Peyer's patch (tissue), 4 donors: ENCODE measurements around the gene MNAT1. TPM values are rescaled to one million over a fixed set of nuclear protein-coding genes. Genes with fewer than 3 reads are reported as not detected.

Experiments
- DNase-seq, 3 donors: peaks; one replicate each; pipeline ENCODE4 v3.0.0-alpha.2; 2017 to 2019
- H3K27ac ChIP-seq, 4 donors: fragments of 200-600 bp; sonication (generic); one replicate each; pipeline ENCODE4 v1.5.1; 2016 to 2019
- H3K27me3 ChIP-seq, 2 donors: fragments of 200-600 bp; sonication (generic); one replicate each; pipeline ENCODE4 v1.5.1; 2019
- H3K36me3 ChIP-seq, 3 donors: fragments of 200-600 bp; sonication (generic); one replicate each; pipeline ENCODE4 v1.5.1; 2016 to 2019
- H3K4me1 ChIP-seq, 4 donors: fragments of 200-600 bp; sonication (generic); one replicate each; pipeline ENCODE4 v1.5.1; 2016 to 2019
- H3K4me3 ChIP-seq, 4 donors: fragments of 200-600 bp; sonication (generic); 1 replicate in 3 of 4; 2 replicates in 1 of 4; pipeline ENCODE4 v1.5.1; 2016 to 2019; ENCODE audit warnings: mild to moderate bottlenecking in 1 of 4
- H3K9me3 ChIP-seq, 4 donors: fragments of 200-600 bp; sonication (generic); one replicate each; pipeline ENCODE4 v1.5.1; 2016 to 2019; ENCODE audit warnings: mild to moderate bottlenecking in 1 of 4
- POLR2A ChIP-seq, 2 donors: fragments of 450-650 bp; IDR thresholded peaks; one replicate each; pipeline ENCODE4 v1.5.1; 2017; ENCODE audit warnings: antibody characterized with exemption in 2 of 2, mild to moderate bottlenecking in 2 of 2, moderate library complexity in 2 of 2
- total RNA-seq, 4 donors: library from RNA; depleted of rRNA; stranded (reverse); fragments of >200 nt; gene quantifications; one replicate each; pipeline ENCODE4 v1.1.0, GENCODE V29; 2016
- TF ChIP-seq, protein P1 (sequence below), 6 experiments: fragments of 450-650 bp in 4 of 6; fragments of 200-600 bp in 2 of 6; sonication (generic) in 1 of 6; IDR thresholded peaks; one replicate each; pipeline ENCODE4 v1.5.1; 2017 to 2019; ENCODE audit warnings: antibody characterized with exemption in 6 of 6, mild to moderate bottlenecking in 3 of 6, moderate library complexity in 1 of 6

Gene MNAT1
- total RNA-seq, 4 donors from 2014 or later, result 7.5 to 66.8 (median 17.2) TPM

DNA sequence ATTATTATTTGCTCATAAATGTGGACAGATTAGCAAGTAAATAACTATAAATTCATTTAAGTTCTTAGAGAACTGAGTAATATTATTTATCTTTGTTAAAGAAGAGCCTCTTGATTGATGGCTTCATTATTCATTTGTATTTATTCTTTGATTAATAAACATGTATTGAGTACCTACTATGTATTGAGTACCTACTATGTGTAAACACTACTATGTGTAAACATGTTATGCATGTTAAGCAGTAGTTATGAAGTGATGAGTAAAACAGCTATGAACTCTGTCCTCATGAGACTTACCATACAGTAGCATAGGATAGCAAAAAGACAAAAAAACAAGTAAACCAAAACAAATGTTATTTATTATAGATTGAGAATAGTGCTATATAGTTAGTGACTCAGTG lies 61.9 kb downstream of the MNAT1 start:
- Histone ChIP-seq H3K9me3 (no peaks in the 10 kb centered on the region), H3K4me1 (no peaks in the 10 kb centered on the region), H3K27ac (no peak overlapping the region), H3K27me3 (no peaks in the 10 kb centered on the region), H3K4me3 (no peak overlapping the region), H3K36me3 (no peaks in the 10 kb centered on the region)
- no peak for TF ChIP-seq POLR2A (IDR thresholded peaks at IDR 0.05)
- TF ChIP-seq, protein P1, sequence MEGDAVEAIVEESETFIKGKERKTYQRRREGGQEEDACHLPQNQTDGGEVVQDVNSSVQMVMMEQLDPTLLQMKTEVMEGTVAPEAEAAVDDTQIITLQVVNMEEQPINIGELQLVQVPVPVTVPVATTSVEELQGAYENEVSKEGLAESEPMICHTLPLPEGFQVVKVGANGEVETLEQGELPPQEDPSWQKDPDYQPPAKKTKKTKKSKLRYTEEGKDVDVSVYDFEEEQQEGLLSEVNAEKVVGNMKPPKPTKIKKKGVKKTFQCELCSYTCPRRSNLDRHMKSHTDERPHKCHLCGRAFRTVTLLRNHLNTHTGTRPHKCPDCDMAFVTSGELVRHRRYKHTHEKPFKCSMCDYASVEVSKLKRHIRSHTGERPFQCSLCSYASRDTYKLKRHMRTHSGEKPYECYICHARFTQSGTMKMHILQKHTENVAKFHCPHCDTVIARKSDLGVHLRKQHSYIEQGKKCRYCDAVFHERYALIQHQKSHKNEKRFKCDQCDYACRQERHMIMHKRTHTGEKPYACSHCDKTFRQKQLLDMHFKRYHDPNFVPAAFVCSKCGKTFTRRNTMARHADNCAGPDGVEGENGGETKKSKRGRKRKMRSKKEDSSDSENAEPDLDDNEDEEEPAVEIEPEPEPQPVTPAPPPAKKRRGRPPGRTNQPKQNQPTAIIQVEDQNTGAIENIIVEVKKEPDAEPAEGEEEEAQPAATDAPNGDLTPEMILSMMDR (IDR thresholded peaks at IDR 0.05), result no peak
- DNase-seq, result no peak

DNA sequence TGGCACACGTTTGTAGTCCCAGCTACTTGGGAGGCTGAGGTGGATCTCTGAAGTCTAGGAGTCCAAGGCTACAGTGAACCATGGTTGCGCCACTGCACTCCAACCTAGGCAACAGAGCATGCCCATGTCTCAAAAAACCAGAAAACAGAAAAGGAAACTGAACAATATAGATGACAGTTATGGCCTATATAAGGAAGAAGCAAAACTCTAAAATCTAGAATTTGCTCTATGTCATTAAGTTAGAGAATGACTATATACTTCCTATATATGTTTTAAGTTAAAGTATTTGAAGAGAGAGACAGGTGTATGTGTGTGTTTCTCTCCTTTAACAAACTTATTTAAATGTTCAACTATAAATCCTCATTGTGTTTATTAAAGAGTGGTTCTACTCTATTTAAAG lies 65.8 kb downstream of the MNAT1 start:
- no peaks in the 10 kb centered on the region for H3K4me1 ChIP-seq
- no peak for DNase-seq
- H3K4me3 ChIP-seq, result no peak overlapping the region
- H3K36me3 ChIP-seq, result no peaks in the 10 kb centered on the region
- no peaks in the 10 kb centered on the region for H3K9me3 ChIP-seq
- H3K27me3 ChIP-seq, result no peaks in the 10 kb centered on the region
- H3K27ac ChIP-seq, result no peak overlapping the region
- TF ChIP-seq, protein P1 (IDR thresholded peaks at IDR 0.05), result no peak
- TF ChIP-seq POLR2A (IDR thresholded peaks at IDR 0.05), result no peak

DNA sequence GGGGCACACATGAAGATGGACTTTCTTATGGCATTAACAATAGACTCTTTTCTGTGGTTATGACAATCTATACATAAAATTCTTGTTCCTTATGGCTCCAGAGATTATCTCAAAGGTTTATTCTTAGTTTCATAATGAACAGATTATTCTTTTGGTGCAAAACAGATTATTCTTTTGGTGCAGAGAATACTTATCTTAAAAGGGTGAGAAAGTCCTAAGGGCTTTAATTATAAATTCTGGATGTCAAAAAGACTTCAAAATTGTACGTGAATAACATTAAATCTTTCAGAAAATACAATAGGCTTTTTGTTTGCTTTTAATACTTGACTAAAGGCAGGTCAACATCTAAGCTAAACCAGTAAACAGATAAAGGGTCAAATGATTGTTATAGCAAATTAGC lies 69.3 kb downstream of the MNAT1 start:
- H3K27ac ChIP-seq, result no peak overlapping the region
- H3K4me1 ChIP-seq, result no peaks in the 10 kb centered on the region
- H3K9me3 ChIP-seq, result no peaks in the 10 kb centered on the region
- H3K36me3 ChIP-seq, result no peaks in the 10 kb centered on the region
- no peaks in the 10 kb centered on the region for H3K27me3 ChIP-seq
- no peak for DNase-seq
- H3K4me3 ChIP-seq, result no peak overlapping the region
- TF ChIP-seq, protein P1 (IDR thresholded peaks at IDR 0.05), result no peak
- TF ChIP-seq POLR2A (IDR thresholded peaks at IDR 0.05), result no peak

DNA sequence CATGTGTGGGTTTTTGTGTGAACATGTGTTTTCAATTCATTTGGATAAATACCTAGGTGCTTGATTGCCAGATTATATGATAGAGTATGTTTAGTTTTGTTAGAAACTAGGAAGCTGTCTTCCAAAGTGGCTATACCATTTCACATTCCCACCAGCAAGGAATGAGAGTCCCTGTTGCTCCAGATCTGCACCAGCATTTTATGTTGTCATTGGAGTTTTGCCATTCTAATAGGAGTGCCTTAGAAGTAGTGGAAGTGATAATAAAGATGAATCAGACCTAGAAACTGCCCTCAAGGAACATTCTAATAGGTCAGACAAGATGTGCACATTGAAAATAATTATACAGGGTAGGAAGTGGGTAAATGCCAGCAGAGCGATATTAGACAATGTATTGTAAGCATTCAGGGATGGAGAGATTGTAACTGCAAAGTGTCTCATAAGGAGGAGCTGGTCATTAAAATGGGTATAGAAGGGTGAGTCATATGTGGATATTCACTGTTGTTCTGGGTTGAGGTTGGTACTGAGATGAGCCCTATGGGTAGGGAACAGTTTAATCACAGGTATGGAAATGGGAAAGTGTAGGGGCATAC lies 71.4 kb downstream of the MNAT1 start:
- DNase-seq, result no peak
- no peaks in the 10 kb centered on the region for H3K36me3 ChIP-seq
- no peak for TF ChIP-seq POLR2A (IDR thresholded peaks at IDR 0.05)
- TF ChIP-seq, protein P1 (IDR thresholded peaks at IDR 0.05), result no peak
- H3K27ac ChIP-seq, result no peak overlapping the region
- no peaks in the 10 kb centered on the region for H3K4me1 ChIP-seq
- H3K9me3 ChIP-seq, result no peaks in the 10 kb centered on the region
- no peak overlapping the region for H3K4me3 ChIP-seq
- H3K27me3 ChIP-seq, result no peaks in the 10 kb centered on the region

DNA sequence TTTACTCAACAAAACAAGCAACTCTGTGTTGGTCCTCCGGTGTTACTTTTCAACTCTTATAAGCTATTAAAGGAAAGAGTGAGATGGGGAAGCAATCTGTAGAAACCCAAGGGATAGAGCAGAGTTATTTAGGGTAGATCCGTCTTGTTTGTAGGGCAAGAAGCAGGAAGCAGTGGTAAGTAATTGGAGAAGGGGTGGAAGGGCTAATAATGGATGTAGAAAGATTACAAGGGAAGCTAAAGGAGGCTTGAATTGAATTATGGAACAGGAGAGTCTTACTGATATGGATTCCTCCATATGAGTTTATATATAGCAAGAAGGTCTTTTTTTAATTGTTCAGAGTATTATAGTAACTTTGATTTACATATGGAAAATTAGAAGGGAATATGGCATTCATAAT lies 72.7 kb downstream of the MNAT1 start:
- Histone ChIP-seq H3K4me1 (no peaks in the 10 kb centered on the region), H3K36me3 (no peaks in the 10 kb centered on the region), H3K4me3 (no peak overlapping the region), H3K9me3 (no peaks in the 10 kb centered on the region), H3K27ac (no peak overlapping the region), H3K27me3 (no peaks in the 10 kb centered on the region)
- TF ChIP-seq, protein P1 (IDR thresholded peaks at IDR 0.05), result no peak
- TF ChIP-seq POLR2A (IDR thresholded peaks at IDR 0.05), result no peak
- DNase-seq, result no peak

DNA sequence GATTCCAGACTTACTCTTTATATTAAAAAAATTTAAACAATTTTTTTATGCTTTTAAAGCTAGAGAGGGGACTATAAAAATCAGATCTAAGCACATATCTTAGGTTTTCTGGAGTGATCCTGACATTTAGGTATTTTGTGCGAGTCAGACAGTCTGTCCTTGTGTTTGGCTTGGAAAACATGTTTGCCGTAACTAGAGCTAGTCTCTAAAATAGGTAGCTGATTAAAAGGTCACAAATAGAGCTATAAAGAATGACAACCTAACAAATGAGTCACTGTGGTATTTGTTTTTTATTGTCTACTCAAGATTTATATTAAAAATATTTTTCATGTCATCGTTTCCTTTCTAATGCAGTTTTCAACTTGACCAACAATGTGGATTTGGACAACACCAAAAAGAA lies 73.4 kb downstream of the MNAT1 start:
- Histone ChIP-seq H3K36me3 (peaks cover 0 to 5% (median 0%) of the 10 kb centered on the region in 3 donors), H3K27me3 (no peaks in the 10 kb centered on the region), H3K27ac (no peak overlapping the region), H3K4me3 (no peak overlapping the region), H3K9me3 (no peaks in the 10 kb centered on the region), H3K4me1 (no peaks in the 10 kb centered on the region)
- TF ChIP-seq POLR2A (IDR thresholded peaks at IDR 0.05), result no peak
- TF ChIP-seq, protein P1 (IDR thresholded peaks at IDR 0.05), result no peak
- DNase-seq, result no peak
